Measurements from ENCODE around the gene KCNB1.

KCNB1 gene

GRCh38 chr20:49388744-49389143 lies 93.7 kb downstream of the KCNB1 start:
- no peak for DNase-seq (ENCODE audit: low read depth)

GRCh38 chr20:49387581-49387939 lies 94.9 kb downstream of the KCNB1 start:
- no peak for DNase-seq (ENCODE audit: low read depth)

- DNase-seq (ENCODE audit: low read depth) = no peak
These were observed 95.5 kb downstream of the KCNB1 start for GRCh38 chr20:49386848-49387580.

- no peak for DNase-seq (ENCODE audit: low read depth)
These were observed 97.0 kb downstream of the KCNB1 start for GRCh38 chr20:49385465-49385864.

GRCh38 chr20:49384437-49385434 lies 97.7 kb downstream of the KCNB1 start:
- DNase-seq (ENCODE audit: low read depth) = peak; percentile 4

GRCh38 chr20:49381558-49382493 lies 100.6 kb downstream of the KCNB1 start:
- no peak for DNase-seq (ENCODE audit: low read depth)

GRCh38 chr20:49380337-49380780 lies 102.1 kb downstream of the KCNB1 start:
- DNase-seq (ENCODE audit: low read depth) = no peak

GRCh38 chr20:49379338-49379737 lies 103.1 kb downstream of the KCNB1 start:
- no peak for DNase-seq (ENCODE audit: low read depth)

GRCh38 chr20:49377326-49377725 lies 105.1 kb downstream of the KCNB1 start:
- DNase-seq (ENCODE audit: low read depth) = no peak

GRCh38 chr20:49375170-49375569 lies 107.3 kb downstream of the KCNB1 start:
- no peak for DNase-seq (ENCODE audit: low read depth)

- no peak for DNase-seq (ENCODE audit: low read depth)
These were observed 110.3 kb downstream of the KCNB1 start for GRCh38 chr20:49372095-49372734.

- no peak for DNase-seq (ENCODE audit: low read depth)
These were observed 113.9 kb downstream of the KCNB1 start for GRCh38 chr20:49368596-49368995.

GRCh38 chr20:49367113-49367512 lies 115.4 kb downstream of the KCNB1 start:
- DNase-seq (ENCODE audit: low read depth) = no peak

- DNase-seq (ENCODE audit: low read depth) = no peak
These were observed 115.8 kb downstream of the KCNB1 start for GRCh38 chr20:49366687-49367086.

- DNase-seq (ENCODE audit: low read depth) = no peak
These were observed 120.4 kb downstream of the KCNB1 start for GRCh38 chr20:49361862-49362660.

- no peak for DNase-seq (ENCODE audit: low read depth)
These were observed 122.1 kb downstream of the KCNB1 start for GRCh38 chr20:49360242-49360968.

- no peak for DNase-seq (ENCODE audit: low read depth)
These were observed 125.8 kb downstream of the KCNB1 start for GRCh38 chr20:49356676-49357075.

- no peak for DNase-seq (ENCODE audit: low read depth)
These were observed 127.8 kb downstream of the KCNB1 start for GRCh38 chr20:49354673-49355072.

GRCh38 chr20:49353348-49353747 lies 129.1 kb downstream of the KCNB1 start:
- DNase-seq (ENCODE audit: low read depth) = no peak

GRCh38 chr20:49352751-49353150 lies 129.7 kb downstream of the KCNB1 start:
- DNase-seq (ENCODE audit: low read depth) = no peak
